ENCODE measurements around the gene DCP1B.

GRCh38 chr12:2053691-2054090 is 49.4 kb upstream of the DCP1B start:
- TF ChIP-seq, protein P1, sequence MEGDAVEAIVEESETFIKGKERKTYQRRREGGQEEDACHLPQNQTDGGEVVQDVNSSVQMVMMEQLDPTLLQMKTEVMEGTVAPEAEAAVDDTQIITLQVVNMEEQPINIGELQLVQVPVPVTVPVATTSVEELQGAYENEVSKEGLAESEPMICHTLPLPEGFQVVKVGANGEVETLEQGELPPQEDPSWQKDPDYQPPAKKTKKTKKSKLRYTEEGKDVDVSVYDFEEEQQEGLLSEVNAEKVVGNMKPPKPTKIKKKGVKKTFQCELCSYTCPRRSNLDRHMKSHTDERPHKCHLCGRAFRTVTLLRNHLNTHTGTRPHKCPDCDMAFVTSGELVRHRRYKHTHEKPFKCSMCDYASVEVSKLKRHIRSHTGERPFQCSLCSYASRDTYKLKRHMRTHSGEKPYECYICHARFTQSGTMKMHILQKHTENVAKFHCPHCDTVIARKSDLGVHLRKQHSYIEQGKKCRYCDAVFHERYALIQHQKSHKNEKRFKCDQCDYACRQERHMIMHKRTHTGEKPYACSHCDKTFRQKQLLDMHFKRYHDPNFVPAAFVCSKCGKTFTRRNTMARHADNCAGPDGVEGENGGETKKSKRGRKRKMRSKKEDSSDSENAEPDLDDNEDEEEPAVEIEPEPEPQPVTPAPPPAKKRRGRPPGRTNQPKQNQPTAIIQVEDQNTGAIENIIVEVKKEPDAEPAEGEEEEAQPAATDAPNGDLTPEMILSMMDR (IDR thresholded peaks at IDR 0.05) = no peak
- TF ChIP-seq POLR2A (IDR thresholded peaks at IDR 0.05) = no peak

All from right lobe of liver (tissue), 4 donors.